H1 (cell line): ENCODE results near the gene CASP12. TPM values are rescaled to one million over a fixed set of nuclear protein-coding genes. Genes with fewer than 3 reads are reported as not detected.

Experiments
- CTCF ChIA-PET: fragments of 300-600 bp; sonication (Branson Sonifier 250); formaldehyde crosslinking; loops from one replicate; lab custom pipeline; 2021; ENCODE audit not compliant: partially characterized antibody; lab: Charles Lee
- POLR2A ChIA-PET: fragments of 300-600 bp; sonication (Branson Sonifier 250); formaldehyde crosslinking; loops from one replicate; lab custom pipeline; 2021; ENCODE audit warnings: inconsistent platforms; ENCODE audit not compliant: partially characterized antibody; lab: Charles Lee
- DNase-seq, 2 experiments: peaks; one replicate each; pipeline versions ENCODE4 v3.0.0 to v3.0.0-alpha.2; 2010 to 2022; ENCODE audit warnings: low spot score in 2 of 2, low read depth in 1 of 2, mixed read lengths in 1 of 2
- FAIRE-seq: peaks from 2 replicates; lab custom pipeline; 2011; peaks lifted over from hg19 to GRCh38; lab: Jason Lieb, UNC
- H2AFZ ChIP-seq: 2 replicates; pipeline ENCODE4 v1.8.1; 2012; ENCODE audit warnings: low read length, inconsistent platforms
- H2AK5ac ChIP-seq: 2 replicates; pipeline ENCODE4 v1.6.1; 2013; ENCODE audit warnings: low read depth, low read length
- H2BK120ac ChIP-seq: replicated peaks from 2 replicates; pipeline ENCODE3; 2013; ENCODE audit warnings: low read depth, low read length, inconsistent platforms
- H2BK12ac ChIP-seq: 2 replicates; pipeline ENCODE4 v1.6.1; 2013; ENCODE audit warnings: low read depth, low read length
- H2BK15ac ChIP-seq: 2 replicates; pipeline ENCODE4 v1.6.1; 2013; ENCODE audit warnings: low read length
- H2BK20ac ChIP-seq: 2 replicates; pipeline ENCODE4 v1.6.1; 2013; ENCODE audit warnings: low read length
- H2BK5ac ChIP-seq: 2 replicates; pipeline ENCODE4 v1.6.1; 2013; ENCODE audit warnings: low read depth, low read length
- H3K14ac ChIP-seq: 2 replicates; pipeline ENCODE4 v1.6.1; 2013; ENCODE audit warnings: inconsistent platforms; ENCODE audit not compliant: insufficient read length
- H3K18ac ChIP-seq: 2 replicates; pipeline ENCODE4 v1.6.1; 2013; ENCODE audit warnings: low read length; ENCODE audit errors: extremely low read depth
- H3K23ac ChIP-seq: 2 replicates; pipeline ENCODE4 v1.6.1; 2013; ENCODE audit warnings: inconsistent platforms; ENCODE audit not compliant: insufficient read length
- H3K23me2 ChIP-seq: 2 replicates; pipeline ENCODE4 v1.6.1; 2013; ENCODE audit warnings: low read depth, low read length
- H3K27ac ChIP-seq: 2 replicates; pipeline ENCODE4 v1.6.1; 2011; ENCODE audit warnings: low read depth, low read length, inconsistent platforms
- H3K27me3 ChIP-seq, 4 experiments: replicated peaks in 1 of 4; 1 replicate in 1 of 4; 2 replicates in 3 of 4; pipeline versions ENCODE4 v1.6.1 to v1.8.1; 2011 to 2013; ENCODE audit warnings: low read length in 3 of 4, mild to moderate bottlenecking in 3 of 4, inconsistent platforms in 2 of 4, mixed read lengths in 2 of 4, moderate library complexity in 1 of 4; ENCODE audit not compliant: control insufficient read depth in 3 of 4, insufficient read depth in 3 of 4; ENCODE audit errors: extremely low read depth in 1 of 4
- H3K36me3 ChIP-seq, 4 experiments: 2 replicates each; pipeline versions ENCODE4 v1.6.1 to v1.8.1; 2011 to 2013; ENCODE audit warnings: mild to moderate bottlenecking in 4 of 4, low read length in 3 of 4, moderate library complexity in 2 of 4, control low read depth in 1 of 4, inconsistent platforms in 1 of 4; ENCODE audit not compliant: insufficient read depth in 4 of 4, control insufficient read depth in 2 of 4
- H3K4ac ChIP-seq: replicated peaks from 2 replicates; pipeline ENCODE3; 2013; ENCODE audit warnings: low read length, low read depth, mixed read lengths, inconsistent platforms; ENCODE audit not compliant: insufficient read length
- H3K4me1 ChIP-seq, 4 experiments: replicated peaks in 1 of 4; 1 replicate in 1 of 4; 2 replicates in 3 of 4; pipeline versions ENCODE4 v1.6.1 to v1.8.1; 2011 to 2013; ENCODE audit warnings: low read length in 3 of 4, inconsistent platforms in 2 of 4, mixed read lengths in 1 of 4; ENCODE audit not compliant: insufficient read depth in 4 of 4, control insufficient read depth in 3 of 4
- H3K4me2 ChIP-seq, 2 experiments: 2 replicates each; pipeline versions ENCODE4 v1.6.1 to v1.8.1; 2011 to 2013; ENCODE audit warnings: low read depth in 2 of 2, low read length in 2 of 2, control low read depth in 1 of 2, inconsistent platforms in 1 of 2, mild to moderate bottlenecking in 1 of 2; ENCODE audit not compliant: insufficient read depth in 1 of 2
- H3K4me3 ChIP-seq, 4 experiments: fragments of 200-600, 300-600 bp in 1 of 4; sonication (generic), shearing (Covaris generic), sonication (Bioruptor Twin) in 1 of 4; 2 replicates each; pipeline versions ENCODE4 v1.5.1 to v1.8.1; 2011 to 2016; ENCODE audit warnings: low read length in 4 of 4, low read depth in 3 of 4, control low read depth in 2 of 4, inconsistent platforms in 2 of 4, mild to moderate bottlenecking in 2 of 4, mixed read lengths in 1 of 4, moderate library complexity in 1 of 4; ENCODE audit not compliant: insufficient read depth in 2 of 4; ENCODE audit errors: extremely low read depth in 1 of 4
- H3K56ac ChIP-seq: replicated peaks from 2 replicates; pipeline ENCODE3; 2013; ENCODE audit warnings: low read depth, mild to moderate bottlenecking, mixed read lengths, low read length, inconsistent platforms; ENCODE audit not compliant: insufficient read length
- H3K79me1 ChIP-seq: 2 replicates; pipeline ENCODE4 v1.6.1; 2013; ENCODE audit warnings: low read depth, low read length, control low read depth
- H3K79me2 ChIP-seq, 2 experiments: 2 replicates each; pipeline versions ENCODE4 v1.6.1 to v1.8.1; 2012 to 2013; ENCODE audit warnings: low read length in 2 of 2, mild to moderate bottlenecking in 2 of 2, inconsistent platforms in 1 of 2; ENCODE audit not compliant: insufficient read depth in 2 of 2, control insufficient read depth in 1 of 2
- H3K9ac ChIP-seq, 4 experiments: replicated peaks in 1 of 4; 1 replicate in 1 of 4; 2 replicates in 3 of 4; pipeline versions ENCODE4 v1.6.1 to v1.8.1; 2011 to 2013; ENCODE audit warnings: low read depth in 3 of 4, low read length in 3 of 4, control low read depth in 2 of 4, mild to moderate bottlenecking in 2 of 4, moderate library complexity in 2 of 4, inconsistent platforms in 1 of 4; ENCODE audit errors: extremely low read depth in 1 of 4
- H3K9me3 ChIP-seq, 2 experiments: 2 replicates each; pipeline versions ENCODE4 v1.6.1 to v1.8.1; 2012 to 2013; ENCODE audit warnings: mild to moderate bottlenecking in 2 of 2, moderate library complexity in 2 of 2, control low read depth in 1 of 2, inconsistent platforms in 1 of 2, low read depth in 1 of 2, low read length in 1 of 2, mixed read lengths in 1 of 2; ENCODE audit not compliant: insufficient read depth in 2 of 2
- H4K20me1 ChIP-seq, 2 experiments: replicated peaks in 1 of 2; 2 replicates each; pipeline versions ENCODE3 to v1.8.1; 2011 to 2013; ENCODE audit warnings: inconsistent platforms in 2 of 2, low read length in 2 of 2, mild to moderate bottlenecking in 1 of 2; ENCODE audit not compliant: insufficient read depth in 2 of 2, control insufficient read depth in 1 of 2
- H4K5ac ChIP-seq: 2 replicates; pipeline ENCODE4 v1.6.1; 2013; ENCODE audit warnings: low read length, low read depth, mixed read lengths, inconsistent platforms; ENCODE audit not compliant: insufficient read length
- H4K8ac ChIP-seq: 2 replicates; pipeline ENCODE4 v1.8.0; 2013; ENCODE audit warnings: mild to moderate bottlenecking, moderate library complexity, low read length, inconsistent platforms; ENCODE audit not compliant: insufficient read depth; ENCODE audit errors: extremely low read depth
- H4K91ac ChIP-seq: replicated peaks from 2 replicates; pipeline ENCODE3; 2013; ENCODE audit warnings: low read length, mixed read lengths, inconsistent platforms; ENCODE audit not compliant: insufficient read length
- EP300 ChIP-seq, 2 experiments: IDR thresholded peaks; 1 replicate in 1 of 2; 2 replicates in 1 of 2; pipeline ENCODE4 v1.6.1; 2011 to 2012; ENCODE audit warnings: low read depth in 2 of 2, low read length in 2 of 2, mild to moderate bottlenecking in 2 of 2, borderline replicate concordance in 1 of 2, inconsistent platforms in 1 of 2, moderate library complexity in 1 of 2
- HDAC2 ChIP-seq, 2 experiments: fragments of 300-600 bp in 1 of 2; sonication (generic) in 1 of 2; IDR thresholded peaks; 2 replicates each; pipeline ENCODE4 v1.6.1; 2011 to 2012; ENCODE audit warnings: low read depth in 2 of 2, low read length in 2 of 2, mild to moderate bottlenecking in 2 of 2, moderate library complexity in 2 of 2, borderline replicate concordance in 1 of 2, inconsistent platforms in 1 of 2
- PHF8 ChIP-seq: fragments of 200-600 bp; sonication (generic); conservative IDR thresholded peaks from 2 replicates; pipeline ENCODE4 v1.7.1; 2012; ENCODE audit warnings: low read depth, mild to moderate bottlenecking, inconsistent platforms, low read length, moderate library complexity
- RFX5 ChIP-seq: IDR thresholded peaks from 2 replicates; pipeline ENCODE4 v1.6.1; 2011; ENCODE audit warnings: low read depth, low read length, improper control_type of control experiment, borderline replicate concordance
- SAP30 ChIP-seq: fragments of 300-600 bp; sonication (generic); IDR thresholded peaks from 2 replicates; pipeline ENCODE4 v1.7.1; 2012; ENCODE audit warnings: low read length, moderate library complexity, mild to moderate bottlenecking, inconsistent platforms; ENCODE audit not compliant: insufficient read depth, insufficient replicate concordance
- WGBS, 2 experiments: shearing (Covaris generic) in 1 of 2; methylation state at CpG; one replicate each; pipeline versions ENCODE4 v1.1.6 to v1.1.7; 2013 to 2015; ENCODE audit warnings: low lambda C conversion rate in 2 of 2, mixed read lengths in 2 of 2, inconsistent platforms in 1 of 2, low coverage in 1 of 2, missing lambda C conversion rate in 1 of 2; ENCODE audit not compliant: insufficient replicate concordance in 2 of 2, insufficient coverage in 1 of 2, insufficient read length in 1 of 2; ENCODE audit errors: extremely low coverage in 1 of 2, missing lambda C conversion rate in 1 of 2; 5-methylcytosine and 5-hydroxymethylcytosine counted together
- polyA plus RNA-seq, 7 experiments: library from polyadenylated mRNA; depleted of rRNA in 3 of 7; stranded (reverse) in 5 of 7; unstranded in 2 of 7; fragments of >200 nt in 5 of 7; fragments of 200-250 nt in 2 of 7; gene quantifications; 1 replicate in 5 of 7; 2 replicates in 1 of 7; 4 replicates in 1 of 7; pipeline versions ENCODE4 v1.2.1 to v1.2.3, GENCODE V29; 2011 to 2013; ENCODE audit warnings: missing spikeins in 2 of 7, mixed read lengths in 2 of 7
- total RNA-seq: library from RNA; stranded (reverse); fragmentation: NEBNext Ultra II Directional; extraction: Animal tissue kit (Norgen Biotek cat#: 25700); gene quantifications from 2 replicates; pipeline ENCODE4 v1.2.1, GENCODE V29; 2021
- TF ChIP-seq, protein P1 (sequence below), 3 experiments: IDR thresholded peaks; 1 replicate in 2 of 3; 2 replicates in 1 of 3; pipeline versions ENCODE4 v1.5.1 to v1.6.1; 2011; ENCODE audit warnings: low read length in 3 of 3, mild to moderate bottlenecking in 3 of 3, inconsistent platforms in 2 of 3, low read depth in 1 of 3, moderate library complexity in 1 of 3; ENCODE audit not compliant: insufficient read depth in 1 of 3; ENCODE audit errors: control extremely low read depth in 1 of 3
- TF ChIP-seq, protein P2 (sequence below): IDR thresholded peaks from 2 replicates; pipeline ENCODE4 v1.6.1; 2012; ENCODE audit warnings: low read length, inconsistent platforms

The CASP12 gene
- total and polyA plus RNA-seq, 2 of the 8 experiments (the other 6 are each of a cell fraction or from before 2014, with no cell fraction given), result not detected

DNA sequence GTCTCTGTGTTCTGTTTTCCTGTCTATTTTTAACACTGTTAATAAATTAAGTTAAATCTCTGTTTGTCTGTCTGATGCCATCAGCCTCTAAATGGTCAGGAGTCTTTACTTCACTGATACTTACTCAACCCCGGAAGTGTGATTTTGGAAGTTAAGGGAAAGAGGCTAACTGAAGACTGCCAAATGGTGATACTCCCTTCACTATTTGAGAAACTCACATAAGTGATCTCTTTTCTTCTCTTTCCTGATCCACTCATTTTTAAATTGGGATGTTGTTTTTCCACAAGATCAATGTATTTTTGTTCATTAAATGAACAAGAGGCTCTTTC lies 389 bp upstream of the CASP12 start:
- Histone ChIP-seq H3K9ac (no peak overlapping the region), H3K14ac (no peak overlapping the region), H4K5ac (no peak overlapping the region), H2AFZ (no peak overlapping the region), H3K36me3 (no peaks in the 10 kb centered on the region), H3K23me2 (no peaks in the 10 kb centered on the region), H3K56ac (no peak overlapping the region), H2BK20ac (no peak overlapping the region), H3K4me1 (peaks cover 0 to 5% (median 4%) of the 10 kb centered on the region in 4 experiments; a peak in 4 of 7 replicates), H3K18ac (no peak overlapping the region), H3K4me3 (no peak overlapping the region), H2AK5ac (no peak overlapping the region), H3K79me1 (no peaks in the 10 kb centered on the region), H3K4ac (no peak overlapping the region), H3K79me2 (no peaks in the 10 kb centered on the region), H2BK120ac (no peak overlapping the region), H3K23ac (no peak overlapping the region), H4K8ac (no peak overlapping the region), H4K91ac (no peak overlapping the region), H3K9me3 (no peaks in the 10 kb centered on the region), H2BK12ac (no peak overlapping the region), H4K20me1 (no peaks in the 10 kb centered on the region), H3K4me2 (no peak overlapping the region), H2BK15ac (no peak overlapping the region), H2BK5ac (no peak overlapping the region), H3K27ac (no peak overlapping the region), H3K27me3 (peaks cover 0 to 1% (median 0%) of the 10 kb centered on the region in 4 experiments; a peak in 1 of 7 replicates)
- FAIRE-seq (no peak), DNase-seq (no peak)
- WGBS, 2 experiments, result 41% methylated on average over 1 of the region's 1 CpG; no CpG with 5 or more reads in 1 of the 2 experiments
- ChIA-PET POLR2A (no interaction called here), CTCF (interaction anchor here (0.6 to 1.3 kb wide), 2 partner anchors 227 to 776 kb away, joined by 3 to 4 read pairs; no protein-coding TSS in a partner anchor)
- TF ChIP-seq, protein P1, sequence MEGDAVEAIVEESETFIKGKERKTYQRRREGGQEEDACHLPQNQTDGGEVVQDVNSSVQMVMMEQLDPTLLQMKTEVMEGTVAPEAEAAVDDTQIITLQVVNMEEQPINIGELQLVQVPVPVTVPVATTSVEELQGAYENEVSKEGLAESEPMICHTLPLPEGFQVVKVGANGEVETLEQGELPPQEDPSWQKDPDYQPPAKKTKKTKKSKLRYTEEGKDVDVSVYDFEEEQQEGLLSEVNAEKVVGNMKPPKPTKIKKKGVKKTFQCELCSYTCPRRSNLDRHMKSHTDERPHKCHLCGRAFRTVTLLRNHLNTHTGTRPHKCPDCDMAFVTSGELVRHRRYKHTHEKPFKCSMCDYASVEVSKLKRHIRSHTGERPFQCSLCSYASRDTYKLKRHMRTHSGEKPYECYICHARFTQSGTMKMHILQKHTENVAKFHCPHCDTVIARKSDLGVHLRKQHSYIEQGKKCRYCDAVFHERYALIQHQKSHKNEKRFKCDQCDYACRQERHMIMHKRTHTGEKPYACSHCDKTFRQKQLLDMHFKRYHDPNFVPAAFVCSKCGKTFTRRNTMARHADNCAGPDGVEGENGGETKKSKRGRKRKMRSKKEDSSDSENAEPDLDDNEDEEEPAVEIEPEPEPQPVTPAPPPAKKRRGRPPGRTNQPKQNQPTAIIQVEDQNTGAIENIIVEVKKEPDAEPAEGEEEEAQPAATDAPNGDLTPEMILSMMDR (IDR thresholded peaks at IDR 0.05; ENCODE audit: control extremely low read depth in 1 of 3, insufficient read depth in 1 of 3, low read depth in 1 of 3, low read length in 3 of 3), result no peak
- no peak for TF ChIP-seq EP300 (IDR thresholded peaks at IDR 0.05; ENCODE audit: borderline replicate concordance in 1 of 2, low read depth in 2 of 2, low read length in 2 of 2)
- no peak for TF ChIP-seq SAP30
- no peak for TF ChIP-seq PHF8
- TF ChIP-seq RFX5, result no peak
- TF ChIP-seq HDAC2 (IDR thresholded peaks at IDR 0.05; ENCODE audit: borderline replicate concordance in 1 of 2, low read depth in 2 of 2, low read length in 2 of 2), result no peak
- TF ChIP-seq, protein P2, sequence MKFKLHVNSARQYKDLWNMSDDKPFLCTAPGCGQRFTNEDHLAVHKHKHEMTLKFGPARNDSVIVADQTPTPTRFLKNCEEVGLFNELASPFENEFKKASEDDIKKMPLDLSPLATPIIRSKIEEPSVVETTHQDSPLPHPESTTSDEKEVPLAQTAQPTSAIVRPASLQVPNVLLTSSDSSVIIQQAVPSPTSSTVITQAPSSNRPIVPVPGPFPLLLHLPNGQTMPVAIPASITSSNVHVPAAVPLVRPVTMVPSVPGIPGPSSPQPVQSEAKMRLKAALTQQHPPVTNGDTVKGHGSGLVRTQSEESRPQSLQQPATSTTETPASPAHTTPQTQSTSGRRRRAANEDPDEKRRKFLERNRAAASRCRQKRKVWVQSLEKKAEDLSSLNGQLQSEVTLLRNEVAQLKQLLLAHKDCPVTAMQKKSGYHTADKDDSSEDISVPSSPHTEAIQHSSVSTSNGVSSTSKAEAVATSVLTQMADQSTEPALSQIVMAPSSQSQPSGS, result no peak
